Measurements from ENCODE around the gene LGSN. TPM values are rescaled to one million over a fixed set of nuclear protein-coding genes. Genes with fewer than 3 reads are reported as not detected.
"Not testable (repeated sequence)": the region's sequence is repeated elsewhere in the genome, so short reads cannot be mapped to it uniquely, and the experiment has no call there.

The LGSN gene
- total and polyA plus RNA-seq, 2 experiments from 2014 or later = 0.15 to 0.45 TPM

DNA sequence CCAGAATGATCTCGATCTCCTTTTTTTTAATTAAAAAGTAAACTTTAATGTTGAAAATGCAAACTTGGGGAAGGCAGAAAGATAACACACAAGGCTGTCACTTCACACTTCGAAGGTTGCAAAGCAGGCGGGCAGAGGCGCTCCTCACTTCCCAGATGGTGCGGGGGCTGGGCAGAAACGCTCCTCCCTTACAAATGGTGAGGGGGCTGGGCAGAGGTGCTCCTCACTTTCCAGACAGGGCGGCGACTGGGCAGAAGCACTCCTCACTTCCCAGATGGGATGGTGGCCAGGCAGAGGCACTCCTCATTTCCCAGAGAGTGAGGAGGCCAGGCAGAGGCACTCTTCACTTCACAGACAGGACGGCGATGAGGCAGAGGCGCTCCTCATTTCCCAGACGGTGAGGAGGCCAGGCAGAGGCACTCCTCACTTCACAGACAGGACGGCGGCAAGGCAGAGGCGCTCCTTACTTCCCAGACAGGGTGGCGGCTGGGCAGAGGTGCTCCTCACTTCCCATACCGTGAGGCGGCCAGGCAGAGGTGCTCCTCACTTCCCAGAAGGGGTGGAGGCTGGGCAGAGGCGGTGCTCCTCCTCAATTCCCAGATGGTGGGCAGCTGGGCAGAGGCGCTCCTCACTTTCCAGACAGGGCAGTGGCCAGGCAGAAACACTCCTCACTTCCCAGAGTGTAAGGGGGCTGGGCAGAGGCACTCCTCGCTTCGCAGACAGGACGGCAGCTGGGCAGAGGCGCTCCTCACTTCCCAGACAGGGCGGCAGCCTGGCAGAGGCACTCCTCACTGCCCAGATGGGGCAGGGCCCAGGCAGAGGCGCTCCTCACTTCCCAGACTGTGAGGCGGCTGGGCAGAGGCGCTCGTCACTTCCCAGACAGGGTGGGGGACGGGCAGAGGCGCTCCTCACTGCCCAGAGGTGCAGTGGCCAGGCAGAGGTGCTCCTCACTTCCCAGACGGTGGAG is 91.6 kb downstream of the LGSN start:
- DNase-seq (ENCODE audit: low spot score); H2AFZ ChIP-seq; H3K27ac Mint-ChIP-seq; H3K4me3 ChIP-seq; H3K36me3 ChIP-seq (ENCODE audit: insufficient read depth); H3K27me3 Mint-ChIP-seq (ENCODE audit: insufficient read depth, low read depth, poor library complexity); H3K27ac ChIP-seq (ENCODE audit: low read depth); H4K20me1 ChIP-seq (replicated peaks; ENCODE audit: insufficient read depth); H3K27me3 ChIP-seq (ENCODE audit: insufficient read depth); ATAC-seq; H3K79me2 ChIP-seq (replicated peaks; ENCODE audit: insufficient read depth); H3K4me2 ChIP-seq; H3K9me2 ChIP-seq (ENCODE audit: insufficient read depth); H3K4me3 Mint-ChIP-seq; H3F3A ChIP-seq (replicated peaks; ENCODE audit: low read depth); H3K4me1 Mint-ChIP-seq; H3K4me1 ChIP-seq (ENCODE audit: insufficient read depth): not testable (repeated sequence)
- Mint-ChIP-seq H3K9me3 (peaks cover 42% of the 10 kb centered on the region), H3K36me3 (ENCODE audit: low read depth) (peaks cover 15% of the 10 kb centered on the region; the same call in 2 of the 3 replicates)

- H3K27ac ChIP-seq (ENCODE audit: low read depth); H3K4me2 ChIP-seq; H3K4me3 Mint-ChIP-seq; H3F3A ChIP-seq (replicated peaks; ENCODE audit: low read depth); H3K9me2 ChIP-seq (ENCODE audit: insufficient read depth); H3K27me3 ChIP-seq (ENCODE audit: insufficient read depth); H4K20me1 ChIP-seq (replicated peaks; ENCODE audit: insufficient read depth); ATAC-seq; H3K79me2 ChIP-seq (replicated peaks; ENCODE audit: insufficient read depth); H3K4me3 ChIP-seq; H3K27ac Mint-ChIP-seq; H3K36me3 ChIP-seq (ENCODE audit: insufficient read depth); H3K4me1 ChIP-seq (ENCODE audit: insufficient read depth); H3K27me3 Mint-ChIP-seq (ENCODE audit: insufficient read depth, low read depth, poor library complexity); DNase-seq (ENCODE audit: low spot score); H2AFZ ChIP-seq; H3K4me1 Mint-ChIP-seq: not testable (repeated sequence)
- Mint-ChIP-seq H3K9me3 (peaks cover 32% of the 10 kb centered on the region), H3K36me3 (ENCODE audit: low read depth) (peaks cover 15% of the 10 kb centered on the region; the same call in 2 of the 3 replicates)
Measured at GRCh38 chr6:63225987-63226386, 93.8 kb downstream of the LGSN start.

Small RNA genes lying within 50 kb of the gene (small RNA-seq; reads per million reads assigned to genes)
- gene SPTLC1P3 (ENCODE audit: low replicate concordance) = not detected

Other genes with a start within 250 kb of the LGSN start
- 0.19 and 0.35 TPM in 2 replicates for gene FKBP1C, start 108.5 kb downstream of the LGSN start, total RNA-seq (2014; rRNA removed; shearing (Covaris generic))
- gene FKBP1C, start 108.5 kb downstream of the LGSN start, polyA plus RNA-seq (2016; fragmentation: Nextera tagmentation; extraction: Ambion mirVana) = 0.70 and 0.91 TPM in 2 replicates

Data from GM23338 (cell line).